DND-41 (cell line): Measurements from ENCODE around the gene GLP2R.

Experiments used
- ATAC-seq: fragments of 200-7000 bp; cut with Tn5 transposase; 3 replicates; pipeline ENCODE4 v1.9.1; 2021; ENCODE audit warnings: low read depth; ENCODE audit not compliant: insufficient read depth
- DNase-seq: peaks from one replicate; pipeline ENCODE4 v3.0.0-alpha.2; 2020
- H2AFZ ChIP-seq: 2 replicates; pipeline ENCODE4 v1.6.0; 2012; ENCODE audit warnings: low read depth, low read length
- H3K27ac ChIP-seq: 2 replicates; pipeline ENCODE4 v1.5.1; 2012; ENCODE audit warnings: low read length, inconsistent platforms
- H3K27me3 ChIP-seq: fragments of 200-600 bp; sonication (generic); 2 replicates; pipeline ENCODE4 v1.6.0; 2012; ENCODE audit warnings: low read length, mild to moderate bottlenecking, inconsistent platforms; ENCODE audit not compliant: insufficient read depth, poor library complexity
- H3K36me3 ChIP-seq: 2 replicates; pipeline ENCODE4 v1.5.1; 2012; ENCODE audit warnings: low read length, inconsistent platforms; ENCODE audit not compliant: insufficient read depth
- H3K4me1 ChIP-seq: 2 replicates; pipeline ENCODE4 v1.5.1; 2012; ENCODE audit warnings: mild to moderate bottlenecking, low read length; ENCODE audit not compliant: insufficient read depth
- H3K4me2 ChIP-seq: 2 replicates; pipeline ENCODE4 v1.6.0; 2012; ENCODE audit warnings: mild to moderate bottlenecking, moderate library complexity, low read length, inconsistent platforms; ENCODE audit not compliant: insufficient read depth
- H3K4me3 ChIP-seq, 2 experiments: fragments of 200-600 bp in 1 of 2; shearing (Covaris generic) in 1 of 2; 2 replicates each; pipeline ENCODE4 v1.5.1; 2012 to 2016; ENCODE audit warnings: inconsistent platforms in 2 of 2, low read length in 2 of 2, mild to moderate bottlenecking in 2 of 2, low read depth in 1 of 2, moderate library complexity in 1 of 2
- H3K79me2 ChIP-seq: 2 replicates; pipeline ENCODE4 v1.6.0; 2012; ENCODE audit warnings: low read length, inconsistent platforms; ENCODE audit not compliant: insufficient read depth
- H3K9ac ChIP-seq: 2 replicates; pipeline ENCODE4 v1.6.0; 2012; ENCODE audit warnings: low read depth, mild to moderate bottlenecking, inconsistent platforms, low read length, moderate library complexity
- H3K9me3 ChIP-seq: 2 replicates; pipeline ENCODE4 v1.5.1; 2012; ENCODE audit warnings: low read length, moderate library complexity, mild to moderate bottlenecking, inconsistent platforms; ENCODE audit not compliant: insufficient read depth, severe bottlenecking
- H4K20me1 ChIP-seq: 2 replicates; pipeline ENCODE4 v1.6.0; 2012; ENCODE audit warnings: low read length; ENCODE audit not compliant: insufficient read depth
- EZH2 ChIP-seq: IDR thresholded peaks from 3 replicates; pipeline ENCODE4 v1.6.1; 2012; ENCODE audit warnings: borderline replicate concordance, low read depth, mild to moderate bottlenecking, moderate library complexity, low read length, inconsistent platforms; ENCODE audit not compliant: severe bottlenecking
- TF ChIP-seq, protein P1 (sequence below): IDR thresholded peaks from 2 replicates; pipeline ENCODE4 v1.5.1; 2012; ENCODE audit warnings: borderline replicate concordance, low read length, moderate library complexity, mild to moderate bottlenecking; ENCODE audit not compliant: poor library complexity, severe bottlenecking; ENCODE audit errors: extremely low read depth

The GLP2R gene

GRCh38 chr17:9932491-9932890, 106.8 kb downstream of the GLP2R start:
- no peaks in the 10 kb centered on the region for H4K20me1 ChIP-seq
- no peak for ATAC-seq
- H3K9me3 ChIP-seq = no peaks in the 10 kb centered on the region
- H2AFZ ChIP-seq = no peak overlapping the region
- peaks cover 4% of the 10 kb centered on the region for H3K36me3 ChIP-seq
- no peak overlapping the region for H3K27ac ChIP-seq
- no peak overlapping the region for H3K9ac ChIP-seq
- H3K4me3 ChIP-seq = no peak overlapping the region
- H3K79me2 ChIP-seq = no peaks in the 10 kb centered on the region
- TF ChIP-seq, protein P1, sequence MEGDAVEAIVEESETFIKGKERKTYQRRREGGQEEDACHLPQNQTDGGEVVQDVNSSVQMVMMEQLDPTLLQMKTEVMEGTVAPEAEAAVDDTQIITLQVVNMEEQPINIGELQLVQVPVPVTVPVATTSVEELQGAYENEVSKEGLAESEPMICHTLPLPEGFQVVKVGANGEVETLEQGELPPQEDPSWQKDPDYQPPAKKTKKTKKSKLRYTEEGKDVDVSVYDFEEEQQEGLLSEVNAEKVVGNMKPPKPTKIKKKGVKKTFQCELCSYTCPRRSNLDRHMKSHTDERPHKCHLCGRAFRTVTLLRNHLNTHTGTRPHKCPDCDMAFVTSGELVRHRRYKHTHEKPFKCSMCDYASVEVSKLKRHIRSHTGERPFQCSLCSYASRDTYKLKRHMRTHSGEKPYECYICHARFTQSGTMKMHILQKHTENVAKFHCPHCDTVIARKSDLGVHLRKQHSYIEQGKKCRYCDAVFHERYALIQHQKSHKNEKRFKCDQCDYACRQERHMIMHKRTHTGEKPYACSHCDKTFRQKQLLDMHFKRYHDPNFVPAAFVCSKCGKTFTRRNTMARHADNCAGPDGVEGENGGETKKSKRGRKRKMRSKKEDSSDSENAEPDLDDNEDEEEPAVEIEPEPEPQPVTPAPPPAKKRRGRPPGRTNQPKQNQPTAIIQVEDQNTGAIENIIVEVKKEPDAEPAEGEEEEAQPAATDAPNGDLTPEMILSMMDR = no peak
- no peak for TF ChIP-seq EZH2
- H3K27me3 ChIP-seq = no peaks in the 10 kb centered on the region
- no peak overlapping the region for H3K4me2 ChIP-seq
- no peak for DNase-seq
- H3K4me1 ChIP-seq = no peaks in the 10 kb centered on the region

DNA sequence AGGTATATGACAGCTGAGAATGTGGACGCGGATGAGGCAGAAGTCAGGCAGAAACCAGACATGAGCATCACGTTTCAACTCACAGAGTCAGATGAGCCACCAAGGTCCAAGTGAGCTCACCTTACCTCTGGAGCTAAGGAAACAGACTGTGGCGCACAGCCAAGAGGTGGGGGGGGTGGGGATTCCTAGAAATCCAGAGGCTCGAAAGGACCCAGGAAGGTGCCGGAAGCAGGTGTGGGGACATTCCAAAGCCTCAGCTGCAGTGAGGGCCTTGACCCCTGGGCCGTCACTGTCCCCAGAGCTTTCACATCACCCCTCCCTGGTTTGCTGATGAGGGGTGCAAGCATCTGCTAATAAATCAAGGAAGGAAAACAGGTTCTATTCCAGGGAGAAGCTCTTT, 108.6 kb downstream of the GLP2R start:
- no peak overlapping the region for H2AFZ ChIP-seq
- H3K27ac ChIP-seq = no peak overlapping the region
- no peak overlapping the region for H3K4me2 ChIP-seq
- no peak for DNase-seq
- no peaks in the 10 kb centered on the region for H4K20me1 ChIP-seq
- no peak overlapping the region for H3K4me3 ChIP-seq
- TF ChIP-seq, protein P1 = no peak
- TF ChIP-seq EZH2 = no peak
- no peaks in the 10 kb centered on the region for H3K27me3 ChIP-seq
- H3K4me1 ChIP-seq = no peaks in the 10 kb centered on the region
- H3K36me3 ChIP-seq = peaks cover 11% of the 10 kb centered on the region
- H3K79me2 ChIP-seq = no peaks in the 10 kb centered on the region
- ATAC-seq = no peak
- no peaks in the 10 kb centered on the region for H3K9me3 ChIP-seq
- H3K9ac ChIP-seq = no peak overlapping the region

- Histone ChIP-seq H3K36me3 (peaks cover 21% of the 10 kb centered on the region), H3K9me3 (no peaks in the 10 kb centered on the region), H2AFZ (no peak overlapping the region), H3K4me3 (no peak overlapping the region), H3K27ac (no peak overlapping the region), H3K4me1 (no peaks in the 10 kb centered on the region), H4K20me1 (no peaks in the 10 kb centered on the region), H3K9ac (no peak overlapping the region), H3K79me2 (no peaks in the 10 kb centered on the region), H3K27me3 (no peaks in the 10 kb centered on the region), H3K4me2 (no peak overlapping the region)
- ATAC-seq (no peak), DNase-seq (no peak)
- TF ChIP-seq, protein P1 = no peak
- no peak for TF ChIP-seq EZH2
Measured at GRCh38 chr17:9935408-9935807, 109.7 kb downstream of the GLP2R start.

DNA sequence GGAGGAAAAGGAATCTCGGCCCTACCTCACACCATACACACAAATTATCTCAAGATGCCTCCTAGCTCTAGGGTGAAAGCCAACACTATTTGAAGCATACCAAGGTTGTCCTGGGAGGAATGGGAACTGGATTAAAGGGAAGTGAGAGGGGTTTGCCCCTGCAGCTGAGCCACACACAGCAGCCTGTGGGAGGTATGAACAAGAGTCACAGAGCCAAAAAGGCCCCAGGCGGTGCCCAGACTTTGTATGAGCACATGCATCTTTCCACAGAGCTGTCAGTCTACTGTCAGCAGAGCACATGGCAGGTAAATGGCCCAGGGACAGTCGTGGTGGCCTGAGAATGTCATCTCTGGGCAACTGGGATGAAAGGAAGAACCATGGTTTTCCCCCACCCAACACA, 110.4 kb downstream of the GLP2R start:
- H4K20me1 ChIP-seq = no peaks in the 10 kb centered on the region
- no peaks in the 10 kb centered on the region for H3K9me3 ChIP-seq
- no peak overlapping the region for H3K4me3 ChIP-seq
- TF ChIP-seq, protein P1 = no peak
- TF ChIP-seq EZH2 = no peak
- no peaks in the 10 kb centered on the region for H3K4me1 ChIP-seq
- no peaks in the 10 kb centered on the region for H3K27me3 ChIP-seq
- DNase-seq (no peak), ATAC-seq (no peak)
- H3K4me2 ChIP-seq = no peak overlapping the region
- H3K9ac ChIP-seq = no peak overlapping the region
- H2AFZ ChIP-seq = no peak overlapping the region
- no peaks in the 10 kb centered on the region for H3K79me2 ChIP-seq
- H3K36me3 ChIP-seq = peaks cover 27% of the 10 kb centered on the region
- no peak overlapping the region for H3K27ac ChIP-seq
